Measurements from ENCODE around the gene GGA2.

DNA sequence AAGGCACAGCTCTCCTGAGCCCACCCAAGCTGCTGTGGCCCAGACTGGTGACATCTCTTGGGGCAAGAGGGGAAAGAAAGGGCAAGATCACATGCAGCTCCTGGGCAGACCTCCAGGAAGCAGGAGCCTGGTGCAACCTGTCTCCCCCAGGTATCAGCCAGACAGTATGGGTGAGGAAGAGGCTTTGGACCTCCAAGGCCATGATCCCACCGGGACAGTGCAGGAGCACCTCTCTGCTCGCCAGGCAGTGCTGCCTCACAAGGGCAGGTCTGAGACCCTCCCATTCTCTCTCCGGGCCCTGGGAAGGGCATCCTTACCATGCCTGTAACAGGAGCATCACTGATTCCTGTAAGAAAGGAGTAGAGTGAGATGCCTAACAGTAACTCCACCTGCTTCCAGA is 31.7 kb downstream of the GGA2 start:
- TF ChIP-seq POLR2AphosphoS5 (IDR thresholded peaks at IDR 0.05; ENCODE audit: low read depth, low read length) (no peak), TAF1 (IDR thresholded peaks at IDR 0.05; ENCODE audit: borderline replicate concordance, insufficient read depth, low read length) (no peak), SIN3A (IDR thresholded peaks at IDR 0.05; ENCODE audit: borderline replicate concordance, insufficient read depth, low read length) (no peak)
- TF ChIP-seq, protein P1, sequence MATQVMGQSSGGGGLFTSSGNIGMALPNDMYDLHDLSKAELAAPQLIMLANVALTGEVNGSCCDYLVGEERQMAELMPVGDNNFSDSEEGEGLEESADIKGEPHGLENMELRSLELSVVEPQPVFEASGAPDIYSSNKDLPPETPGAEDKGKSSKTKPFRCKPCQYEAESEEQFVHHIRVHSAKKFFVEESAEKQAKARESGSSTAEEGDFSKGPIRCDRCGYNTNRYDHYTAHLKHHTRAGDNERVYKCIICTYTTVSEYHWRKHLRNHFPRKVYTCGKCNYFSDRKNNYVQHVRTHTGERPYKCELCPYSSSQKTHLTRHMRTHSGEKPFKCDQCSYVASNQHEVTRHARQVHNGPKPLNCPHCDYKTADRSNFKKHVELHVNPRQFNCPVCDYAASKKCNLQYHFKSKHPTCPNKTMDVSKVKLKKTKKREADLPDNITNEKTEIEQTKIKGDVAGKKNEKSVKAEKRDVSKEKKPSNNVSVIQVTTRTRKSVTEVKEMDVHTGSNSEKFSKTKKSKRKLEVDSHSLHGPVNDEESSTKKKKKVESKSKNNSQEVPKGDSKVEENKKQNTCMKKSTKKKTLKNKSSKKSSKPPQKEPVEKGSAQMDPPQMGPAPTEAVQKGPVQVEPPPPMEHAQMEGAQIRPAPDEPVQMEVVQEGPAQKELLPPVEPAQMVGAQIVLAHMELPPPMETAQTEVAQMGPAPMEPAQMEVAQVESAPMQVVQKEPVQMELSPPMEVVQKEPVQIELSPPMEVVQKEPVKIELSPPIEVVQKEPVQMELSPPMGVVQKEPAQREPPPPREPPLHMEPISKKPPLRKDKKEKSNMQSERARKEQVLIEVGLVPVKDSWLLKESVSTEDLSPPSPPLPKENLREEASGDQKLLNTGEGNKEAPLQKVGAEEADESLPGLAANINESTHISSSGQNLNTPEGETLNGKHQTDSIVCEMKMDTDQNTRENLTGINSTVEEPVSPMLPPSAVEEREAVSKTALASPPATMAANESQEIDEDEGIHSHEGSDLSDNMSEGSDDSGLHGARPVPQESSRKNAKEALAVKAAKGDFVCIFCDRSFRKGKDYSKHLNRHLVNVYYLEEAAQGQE (IDR thresholded peaks at IDR 0.05; ENCODE audit: insufficient read depth in 1 of 2, low read depth in 2 of 2, low read length in 2 of 2): no peak
